Loucy (cell line): ENCODE measurements around the gene SF3A1.

Source experiments
- EZH2phosphoT487 ChIP-seq: fragments of 200-600 bp; IDR thresholded peaks from 2 replicates; pipeline ENCODE4 v1.6.1; 2018; ENCODE audit warnings: antibody characterized with exemption, mild to moderate bottlenecking, moderate library complexity, borderline replicate concordance
- TF ChIP-seq, protein P1 (sequence below): fragments of 200-600 bp; sonication (generic); conservative IDR thresholded peaks from 2 replicates; pipeline ENCODE4 v1.5.1; 2014; ENCODE audit warnings: mild to moderate bottlenecking, antibody characterized with exemption, low read length

DNA sequence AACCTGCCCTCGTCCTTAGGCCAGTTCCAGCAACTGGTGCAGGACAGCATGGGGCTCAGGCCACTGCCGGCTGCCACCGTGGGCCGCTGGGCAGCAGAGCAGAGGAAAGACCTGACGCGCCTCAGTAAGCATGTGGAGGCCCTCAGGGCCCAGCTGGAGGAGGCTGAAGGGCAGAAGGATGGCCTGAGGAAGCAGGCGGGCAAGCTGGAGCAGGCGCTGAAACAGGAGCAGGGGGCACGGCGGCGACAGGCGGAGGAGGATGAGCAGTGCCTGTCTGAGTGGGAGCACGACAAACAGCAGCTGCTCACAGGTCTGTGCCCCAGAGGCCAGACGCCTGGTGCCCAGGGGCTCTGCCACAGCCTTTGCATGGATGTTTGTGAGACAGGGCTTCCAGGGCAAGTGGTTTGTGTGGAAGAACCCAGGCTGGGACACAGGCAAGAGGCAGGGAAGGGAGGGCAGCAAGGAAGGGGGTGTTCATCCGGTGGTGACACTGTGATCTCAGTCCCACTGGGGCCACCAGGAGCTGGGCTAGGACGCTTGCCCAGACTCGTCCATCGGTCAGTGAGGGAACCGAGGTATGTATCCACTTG, 14.0 kb upstream of the SF3A1 start:
- TF ChIP-seq, protein P1, sequence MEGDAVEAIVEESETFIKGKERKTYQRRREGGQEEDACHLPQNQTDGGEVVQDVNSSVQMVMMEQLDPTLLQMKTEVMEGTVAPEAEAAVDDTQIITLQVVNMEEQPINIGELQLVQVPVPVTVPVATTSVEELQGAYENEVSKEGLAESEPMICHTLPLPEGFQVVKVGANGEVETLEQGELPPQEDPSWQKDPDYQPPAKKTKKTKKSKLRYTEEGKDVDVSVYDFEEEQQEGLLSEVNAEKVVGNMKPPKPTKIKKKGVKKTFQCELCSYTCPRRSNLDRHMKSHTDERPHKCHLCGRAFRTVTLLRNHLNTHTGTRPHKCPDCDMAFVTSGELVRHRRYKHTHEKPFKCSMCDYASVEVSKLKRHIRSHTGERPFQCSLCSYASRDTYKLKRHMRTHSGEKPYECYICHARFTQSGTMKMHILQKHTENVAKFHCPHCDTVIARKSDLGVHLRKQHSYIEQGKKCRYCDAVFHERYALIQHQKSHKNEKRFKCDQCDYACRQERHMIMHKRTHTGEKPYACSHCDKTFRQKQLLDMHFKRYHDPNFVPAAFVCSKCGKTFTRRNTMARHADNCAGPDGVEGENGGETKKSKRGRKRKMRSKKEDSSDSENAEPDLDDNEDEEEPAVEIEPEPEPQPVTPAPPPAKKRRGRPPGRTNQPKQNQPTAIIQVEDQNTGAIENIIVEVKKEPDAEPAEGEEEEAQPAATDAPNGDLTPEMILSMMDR, result no peak
- no peak for TF ChIP-seq EZH2phosphoT487
